HG03432 (cell line): ENCODE data around the gene COL5A1.

Experiments
- ATAC-seq: cut with Tn5 transposase; IDR thresholded peaks from one replicate; pipeline ENCODE4 v1.9.1; 2021; ENCODE audit warnings: mild to moderate bottlenecking, moderate library complexity; ENCODE audit not compliant: unreplicated experiment

Gene COL5A1

DNA sequence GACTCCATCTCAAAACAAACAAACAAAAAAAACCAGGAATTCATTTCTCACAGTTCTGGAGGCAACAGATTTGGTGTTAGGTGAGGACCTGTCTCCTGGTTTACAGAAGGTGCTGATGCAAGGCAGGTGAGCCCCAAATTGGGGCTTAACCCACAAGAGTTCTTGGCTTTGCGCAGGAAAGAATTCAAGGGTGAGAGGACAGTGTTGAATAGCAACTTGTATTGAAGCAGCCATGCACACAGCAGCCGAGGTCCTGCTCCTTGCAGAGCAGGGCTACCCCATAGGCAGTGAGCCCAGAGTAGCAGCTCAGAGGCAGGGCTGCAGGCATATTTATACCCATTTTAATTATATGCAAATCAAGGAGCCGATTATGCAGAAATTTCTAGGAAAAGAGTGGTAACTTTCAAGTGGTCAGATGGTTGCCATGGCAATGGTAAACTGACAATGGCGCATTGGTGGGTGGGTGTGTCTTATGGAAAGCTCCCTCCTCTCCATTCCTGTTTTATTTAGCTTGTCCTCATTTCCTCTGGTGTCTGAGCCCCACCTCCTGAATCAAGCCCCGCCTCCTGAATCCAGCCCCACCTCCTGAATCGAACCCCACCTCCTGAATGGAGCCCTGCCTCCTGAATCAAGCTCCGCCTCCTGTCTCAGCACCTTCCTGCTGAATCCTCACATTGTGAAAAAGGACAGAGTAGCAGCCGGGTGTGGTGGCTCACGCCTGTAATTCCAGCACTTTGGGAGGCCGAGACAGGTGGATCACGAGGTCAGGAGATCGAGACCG is 34.5 kb upstream of the COL5A1 start:
- no peak for ATAC-seq

DNA sequence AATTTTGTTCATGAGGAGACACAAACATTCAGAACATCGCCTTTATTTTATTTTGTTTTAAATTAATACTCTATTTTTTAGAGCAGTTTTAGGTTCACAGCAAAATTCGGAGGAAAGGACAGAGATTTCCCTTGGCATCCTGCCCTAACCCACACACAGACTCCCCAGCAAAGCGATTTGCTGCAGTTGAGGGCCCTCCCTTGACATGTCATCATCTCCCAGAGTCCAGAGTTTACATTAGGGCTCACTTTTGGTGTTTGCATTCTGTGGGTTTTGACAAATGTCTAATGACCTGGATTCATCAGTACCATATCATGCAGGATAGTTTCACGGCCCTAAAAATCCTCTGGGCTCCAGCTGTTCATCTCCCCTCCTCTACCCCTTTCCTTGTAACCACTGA is 33.6 kb upstream of the COL5A1 start:
- no peak for ATAC-seq

DNA sequence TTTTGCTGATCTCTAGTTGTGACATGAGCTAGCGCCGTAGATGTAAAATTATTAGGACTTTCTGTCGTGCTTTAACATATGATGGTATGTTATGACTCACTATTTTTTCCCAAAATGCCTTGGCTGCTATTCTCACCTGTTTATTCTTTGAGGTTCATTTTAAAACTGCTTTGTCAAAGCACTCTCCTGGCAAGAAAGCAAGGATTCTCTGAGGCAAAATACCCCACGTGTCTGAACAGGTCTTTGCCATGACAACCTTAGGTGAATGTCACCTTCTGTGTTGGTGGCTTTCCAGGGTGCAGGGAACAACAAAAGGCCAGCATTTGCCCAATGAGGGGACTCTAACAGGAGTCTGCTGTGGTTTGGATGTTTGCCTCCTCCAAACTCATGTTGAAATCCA is 30.6 kb upstream of the COL5A1 start:
- no peak for ATAC-seq

DNA sequence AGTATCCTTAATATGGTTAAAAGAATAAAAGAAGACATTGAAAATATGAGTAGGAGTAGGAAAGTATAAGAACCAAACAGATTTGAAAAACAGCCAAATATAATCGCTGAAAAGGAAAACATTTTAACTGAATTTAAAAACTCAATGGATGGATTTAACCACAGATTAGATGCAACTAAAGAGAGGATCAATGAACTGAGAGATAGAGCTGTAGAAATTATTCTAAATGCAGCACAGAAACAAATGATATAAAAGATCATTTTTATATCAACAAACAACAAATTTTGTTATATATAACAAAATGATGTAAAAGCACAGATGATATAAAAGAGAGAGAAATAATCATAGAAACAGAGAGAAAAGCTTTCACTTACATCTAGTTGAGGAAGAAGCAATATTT is 29.3 kb upstream of the COL5A1 start:
- ATAC-seq = no peak

DNA sequence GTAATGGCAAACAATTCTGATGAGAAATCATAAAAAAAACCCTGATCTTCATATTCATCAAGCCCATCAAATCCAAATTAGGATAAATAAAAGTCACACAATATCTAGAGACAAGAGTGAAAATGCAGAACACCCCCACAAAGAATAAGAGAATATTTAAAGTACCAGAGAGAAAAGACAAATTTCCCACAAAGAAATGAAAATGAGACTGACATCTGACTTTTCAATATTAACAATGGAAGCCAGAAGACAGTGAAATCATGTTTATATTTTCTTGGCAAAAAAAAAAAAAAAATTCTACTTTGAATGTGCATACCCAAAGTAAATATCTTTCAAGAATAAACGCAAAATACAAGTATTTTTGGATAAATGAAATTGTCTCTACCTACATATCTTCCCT is 28.9 kb upstream of the COL5A1 start:
- no peak for ATAC-seq

DNA sequence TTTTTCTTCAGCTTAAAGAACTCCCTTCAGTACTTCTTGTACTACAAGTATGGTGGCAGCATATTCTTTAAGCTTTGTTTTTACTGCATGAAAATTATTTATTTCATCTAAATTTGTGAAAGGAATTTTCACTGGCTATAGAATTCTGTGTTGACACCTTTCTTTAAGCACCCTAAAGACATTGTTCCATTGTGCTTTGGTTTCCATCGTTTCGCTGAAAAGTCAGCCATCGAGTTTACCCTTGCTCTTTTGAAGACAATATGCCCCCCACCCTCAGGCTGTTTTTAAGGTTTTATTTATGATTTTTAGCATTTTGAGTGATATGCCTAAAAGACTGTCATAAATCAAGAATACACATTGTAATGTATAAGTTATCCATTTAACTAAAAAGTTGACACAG is 27.3 kb upstream of the COL5A1 start:
- ATAC-seq = no peak

DNA sequence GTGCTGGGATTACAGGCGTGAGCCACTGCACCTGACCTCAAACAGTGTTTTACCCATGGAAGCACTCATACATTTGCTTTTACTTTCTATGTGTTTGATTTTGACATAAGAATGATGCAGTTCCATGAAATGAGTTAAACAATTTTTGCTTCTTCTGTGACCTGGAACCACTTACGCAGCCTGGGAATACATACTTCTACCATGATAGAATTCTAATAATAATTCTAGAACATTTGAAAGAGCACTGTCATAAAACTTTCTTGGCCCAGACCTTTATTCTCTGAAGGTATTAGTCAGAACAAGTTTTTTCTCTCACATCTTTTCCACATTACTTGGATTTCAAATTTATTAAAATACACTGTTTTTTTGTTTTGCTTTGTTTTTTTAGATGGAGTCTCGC is 25.3 kb upstream of the COL5A1 start:
- ATAC-seq = no peak

DNA sequence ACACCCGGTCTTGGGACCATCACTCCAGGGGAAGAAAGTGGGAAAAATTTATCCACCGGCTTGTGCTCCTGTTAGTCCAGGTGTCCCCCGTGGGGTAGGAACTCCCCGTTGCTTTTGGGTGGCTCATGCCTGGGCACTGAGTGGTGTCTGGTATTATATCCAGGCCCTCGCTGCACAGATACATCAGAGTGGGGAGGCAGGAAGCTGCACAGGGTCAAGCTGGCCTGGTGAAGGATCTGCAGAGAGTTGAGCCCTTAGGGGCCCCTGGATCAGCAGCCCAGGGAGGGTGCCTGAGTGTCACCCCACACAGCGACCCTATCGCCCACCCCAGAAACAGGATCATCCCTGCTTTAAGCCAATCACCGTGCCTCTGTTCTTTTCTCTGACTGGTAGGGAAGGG is 24.4 kb upstream of the COL5A1 start:
- no peak for ATAC-seq

DNA sequence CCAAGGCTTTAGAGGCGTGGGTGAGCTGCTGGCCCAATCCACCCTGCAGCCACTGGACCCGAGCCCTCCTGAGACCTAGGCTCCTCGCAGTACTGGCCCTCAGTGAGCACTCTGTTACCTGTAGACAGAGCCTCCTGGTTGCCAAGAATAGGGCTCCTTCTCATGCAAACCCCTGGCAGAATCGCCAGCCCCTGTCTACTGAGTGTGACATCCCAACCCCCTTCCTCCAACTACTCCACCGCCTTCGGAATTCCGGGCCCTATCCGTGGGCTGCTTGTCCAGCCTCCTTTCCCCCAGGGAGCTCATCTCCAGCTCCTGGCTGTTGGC is 23.8 kb upstream of the COL5A1 start:
- no peak for ATAC-seq

DNA sequence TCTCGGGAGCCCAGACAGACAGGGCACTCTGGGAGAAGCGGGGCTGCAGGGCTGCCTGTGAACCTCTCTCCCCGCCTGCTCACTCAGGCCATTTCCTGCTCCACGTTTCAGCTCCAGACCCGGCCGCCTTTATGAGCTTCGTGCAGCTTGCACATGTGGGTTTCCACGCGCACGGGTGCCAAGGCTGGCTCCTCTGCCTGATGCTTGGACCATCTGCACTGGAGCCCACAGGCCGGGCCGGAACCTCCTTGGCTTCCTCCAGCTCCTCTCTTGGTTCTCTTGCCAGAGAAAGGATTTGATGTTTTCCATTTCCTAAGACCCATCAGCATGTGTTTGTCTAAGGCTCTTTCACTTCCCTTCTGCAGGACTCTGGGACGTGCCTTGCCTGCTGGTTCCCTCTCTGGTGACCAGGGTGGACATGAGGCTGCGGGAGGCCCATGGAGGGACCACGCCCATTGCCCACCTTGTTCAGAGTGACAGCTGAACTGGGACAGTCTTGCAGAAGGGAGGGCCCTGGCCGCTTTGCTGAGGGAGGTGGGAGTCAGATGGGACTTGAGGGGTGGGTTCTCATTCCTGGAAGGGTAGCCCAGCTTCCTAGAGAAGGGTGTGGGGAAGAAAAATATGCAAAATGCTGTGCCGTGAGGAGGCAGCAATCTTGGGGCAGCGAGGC is 23.3 kb upstream of the COL5A1 start:
- ATAC-seq = no peak

DNA sequence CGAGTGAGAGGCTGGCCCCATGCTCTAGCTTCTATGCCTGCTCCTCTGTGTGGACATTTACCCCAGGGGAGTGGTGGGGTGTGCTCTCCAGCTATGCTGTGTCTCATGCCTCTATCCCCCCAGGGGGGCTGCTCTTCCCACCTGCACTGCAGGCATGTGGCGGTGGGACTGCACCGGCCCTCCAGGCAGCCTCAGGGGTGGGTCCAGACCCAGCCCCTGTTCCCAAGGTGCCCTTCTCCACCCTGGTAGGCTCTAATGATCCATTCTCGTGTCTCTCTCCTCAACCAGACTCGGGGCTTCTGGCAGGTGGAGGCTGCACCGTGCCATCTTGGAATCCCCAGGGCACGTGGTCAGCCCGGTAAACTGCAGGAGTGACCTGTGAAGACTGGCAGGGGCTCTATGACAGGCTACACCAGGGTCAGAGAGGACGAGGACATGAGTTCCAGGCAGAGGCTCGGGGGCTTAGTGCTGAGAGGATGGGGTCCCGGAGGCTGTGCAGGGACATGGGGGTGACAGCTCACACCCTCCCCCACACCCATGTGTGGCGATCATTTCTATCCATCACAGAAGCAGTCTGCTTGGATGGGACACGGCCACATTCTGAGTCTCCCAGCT is 22.7 kb upstream of the COL5A1 start:
- no peak for ATAC-seq

DNA sequence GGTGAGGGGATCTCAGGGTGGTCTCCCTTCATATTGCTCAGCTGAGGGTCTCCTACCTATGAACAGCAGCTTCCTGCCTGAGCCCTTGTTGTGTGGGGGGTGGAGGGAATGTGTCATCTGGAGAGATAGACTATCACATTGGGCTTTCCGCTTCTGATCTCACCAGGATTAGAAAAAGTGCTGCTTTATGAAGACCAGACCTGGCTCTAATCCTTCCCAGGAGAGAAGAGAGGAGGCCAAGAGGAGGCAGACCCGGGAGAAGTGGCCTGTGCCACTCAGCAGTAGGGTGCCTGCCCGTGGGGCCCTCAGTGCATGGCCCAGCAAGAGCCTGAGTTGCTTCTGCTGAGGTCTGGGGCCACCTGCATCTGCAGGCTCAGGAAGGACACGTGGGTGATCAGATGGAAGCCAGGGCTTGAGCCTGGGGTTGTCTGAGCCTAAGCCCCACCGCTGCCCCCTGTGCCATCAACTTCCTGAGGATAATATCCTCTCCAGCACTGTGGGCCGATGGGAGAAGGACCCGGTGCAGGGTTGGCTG is 22.1 kb upstream of the COL5A1 start:
- no peak for ATAC-seq

DNA sequence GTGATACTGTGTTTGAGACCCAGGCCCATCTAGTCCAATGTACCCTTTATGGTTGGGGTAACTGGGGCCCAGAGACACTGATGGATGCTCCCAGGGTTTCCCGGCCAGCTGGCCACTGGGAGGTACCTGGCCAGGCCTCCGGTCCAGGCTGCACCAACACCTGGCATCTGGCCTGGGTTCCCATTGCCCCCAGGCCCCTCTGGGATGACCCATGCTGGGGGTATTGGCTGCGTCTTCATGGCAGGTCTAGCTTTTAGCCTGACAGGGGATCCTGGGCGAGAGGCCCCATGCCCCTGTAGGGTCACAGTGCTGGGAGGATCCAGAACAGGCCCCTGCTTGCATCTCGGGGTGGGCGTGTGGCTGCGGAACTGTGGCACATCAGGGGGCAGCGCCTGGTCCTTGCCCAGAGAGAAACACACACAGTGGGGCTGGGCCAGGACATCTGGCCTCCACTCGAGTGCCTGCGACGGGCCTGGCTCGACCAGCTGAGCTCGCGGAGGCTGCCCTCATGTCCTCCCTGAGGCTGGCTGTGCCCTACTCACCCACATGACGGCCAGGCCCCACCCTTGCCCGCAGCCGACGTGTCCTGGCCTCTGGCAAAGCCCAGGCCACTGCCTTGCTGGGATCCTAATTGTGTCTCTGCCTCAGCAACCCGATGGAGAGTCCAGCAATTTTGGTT is 21.5 kb upstream of the COL5A1 start:
- ATAC-seq = no peak

DNA sequence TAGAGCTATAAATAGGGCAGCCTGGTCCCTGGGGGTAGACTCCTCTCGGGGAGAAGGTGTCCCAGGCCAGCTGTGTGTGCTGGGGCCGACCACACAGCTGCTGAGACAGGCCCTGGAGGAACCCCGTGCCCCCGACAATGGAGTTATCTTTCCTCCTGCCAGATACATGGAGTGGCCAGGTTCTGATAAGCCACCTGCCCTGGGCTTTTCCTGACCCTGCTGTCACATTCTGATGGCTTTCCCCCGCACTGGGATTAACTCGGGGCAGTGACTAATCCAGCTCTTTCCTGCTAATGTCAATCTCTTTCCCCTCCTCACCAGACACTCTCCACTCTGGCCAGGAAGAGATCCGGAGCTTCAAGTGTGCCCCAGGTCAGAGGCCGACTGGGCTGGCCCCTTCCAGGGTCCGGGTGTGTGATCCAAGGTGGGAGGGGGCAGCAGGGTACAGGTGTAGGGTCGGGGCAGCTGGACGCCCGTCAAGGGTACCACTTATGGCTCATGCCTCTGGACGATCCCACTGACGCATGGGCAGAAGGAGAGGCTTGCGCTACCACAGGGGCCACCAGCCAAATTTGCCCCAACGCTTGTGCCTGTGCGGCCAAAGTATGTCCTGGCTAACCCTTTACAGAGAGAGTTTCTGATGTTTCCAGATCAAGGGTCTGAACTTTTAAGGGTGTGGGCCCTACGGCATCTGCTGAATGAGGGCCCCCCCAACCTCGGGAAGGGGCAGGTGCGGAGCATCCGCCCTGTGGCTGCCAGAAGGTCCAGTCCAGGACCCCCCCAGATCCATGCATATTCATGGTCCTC is 20.6 kb upstream of the COL5A1 start:
- ATAC-seq = no peak

DNA sequence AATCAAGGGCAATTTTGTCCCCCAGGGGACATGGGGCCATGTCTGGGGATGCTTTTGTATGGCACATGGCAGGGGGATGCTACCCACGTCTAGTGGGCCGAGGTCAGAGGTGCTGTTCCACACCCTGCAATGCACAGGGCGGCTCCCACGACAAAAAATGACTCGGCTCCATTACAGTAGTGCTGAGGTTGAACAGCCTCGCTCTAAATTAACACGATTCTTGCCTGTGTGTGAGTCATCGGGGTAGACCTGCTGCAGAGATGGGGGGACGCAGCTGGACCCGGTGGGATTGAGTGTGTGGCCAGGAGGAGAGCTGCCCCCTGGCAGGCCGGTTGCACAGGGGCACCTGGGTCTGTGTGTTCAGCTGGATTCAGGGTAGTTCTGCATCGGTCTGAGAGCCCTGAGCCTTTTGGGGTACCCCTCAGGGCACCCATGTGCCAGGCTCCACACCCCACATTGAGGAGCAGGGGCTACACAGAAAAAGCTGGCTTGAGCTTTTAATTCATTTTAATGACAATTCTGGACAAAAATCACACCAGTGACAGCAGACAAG is 20.0 kb upstream of the COL5A1 start:
- no peak for ATAC-seq

DNA sequence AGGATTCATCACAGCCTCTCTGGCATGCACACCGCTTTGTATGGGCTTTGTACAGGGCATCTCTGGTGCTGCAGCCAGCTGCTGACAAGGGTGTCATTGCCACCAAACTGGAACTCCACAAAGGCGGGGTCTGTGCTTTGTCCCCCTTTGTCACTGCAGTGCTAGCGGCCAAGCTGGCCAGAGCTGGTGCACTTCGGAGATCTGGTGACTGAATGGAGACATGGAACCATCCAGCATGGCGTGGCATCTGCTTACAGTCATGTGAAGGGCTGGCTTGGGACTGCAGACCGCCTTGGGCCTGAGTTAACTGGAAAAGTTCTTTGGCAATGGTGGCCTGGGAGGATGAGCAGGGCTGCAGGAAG is 18.7 kb upstream of the COL5A1 start:
- no peak for ATAC-seq

DNA sequence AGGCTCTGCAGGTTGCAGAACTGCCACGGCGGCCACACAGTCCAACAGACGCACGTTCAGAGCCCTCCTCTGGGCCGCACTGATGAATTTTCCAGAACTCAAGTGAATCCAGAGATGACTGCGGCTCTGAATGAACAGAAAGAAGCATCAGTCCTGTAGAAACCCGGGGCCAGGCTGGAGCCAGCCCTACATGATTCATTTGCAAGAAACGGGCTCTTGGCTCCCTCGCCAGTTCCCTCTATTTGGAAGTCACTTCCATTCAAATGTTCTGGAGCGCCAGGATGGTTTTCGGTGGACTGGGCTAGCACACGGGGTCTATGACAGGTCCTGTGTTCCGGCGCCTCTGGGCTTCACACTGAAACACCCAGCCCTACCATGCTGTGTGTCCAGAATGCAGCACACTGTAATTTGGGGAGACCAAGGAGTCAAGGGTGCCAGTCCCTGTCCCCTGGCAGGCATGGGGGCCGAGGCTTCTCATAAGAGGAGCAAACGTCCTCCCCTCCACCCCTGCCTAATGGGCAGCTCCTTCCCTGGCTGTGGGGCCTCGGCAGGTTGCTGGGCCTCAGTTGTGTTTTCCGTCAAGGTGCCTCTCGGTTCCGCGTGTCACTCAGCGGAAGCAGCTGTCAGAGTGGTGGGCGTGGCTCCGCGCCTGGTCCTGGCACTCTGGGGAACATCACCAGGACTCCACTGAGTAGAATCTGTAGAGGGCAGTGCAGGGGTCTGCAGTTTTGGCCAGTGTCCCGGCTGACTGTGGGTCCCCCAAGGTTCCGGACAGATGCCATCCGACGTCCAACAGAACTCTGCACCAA is 18.1 kb upstream of the COL5A1 start:
- ATAC-seq = no peak

DNA sequence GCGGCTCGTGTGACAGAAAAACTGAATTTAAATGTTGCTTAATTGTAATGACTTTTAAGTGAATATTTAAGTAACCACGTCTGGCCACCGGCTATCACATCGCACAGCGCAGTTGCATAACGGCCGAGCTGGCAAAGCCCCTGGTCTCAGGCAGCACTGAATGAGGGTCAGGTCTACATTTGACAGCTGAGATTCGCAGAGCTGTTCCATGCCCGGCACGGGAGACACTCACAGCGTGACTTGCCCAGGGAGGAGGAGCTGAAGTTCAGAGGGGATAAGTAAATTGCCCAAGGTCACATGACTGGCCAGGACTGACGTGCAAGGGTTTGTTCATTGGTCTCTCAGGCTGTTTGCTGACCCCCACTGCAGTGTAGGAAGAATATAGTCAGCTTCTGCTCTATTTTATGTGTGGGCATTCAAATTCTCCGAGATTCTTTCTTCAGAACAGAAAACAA is 17.4 kb upstream of the COL5A1 start:
- ATAC-seq = no peak

DNA sequence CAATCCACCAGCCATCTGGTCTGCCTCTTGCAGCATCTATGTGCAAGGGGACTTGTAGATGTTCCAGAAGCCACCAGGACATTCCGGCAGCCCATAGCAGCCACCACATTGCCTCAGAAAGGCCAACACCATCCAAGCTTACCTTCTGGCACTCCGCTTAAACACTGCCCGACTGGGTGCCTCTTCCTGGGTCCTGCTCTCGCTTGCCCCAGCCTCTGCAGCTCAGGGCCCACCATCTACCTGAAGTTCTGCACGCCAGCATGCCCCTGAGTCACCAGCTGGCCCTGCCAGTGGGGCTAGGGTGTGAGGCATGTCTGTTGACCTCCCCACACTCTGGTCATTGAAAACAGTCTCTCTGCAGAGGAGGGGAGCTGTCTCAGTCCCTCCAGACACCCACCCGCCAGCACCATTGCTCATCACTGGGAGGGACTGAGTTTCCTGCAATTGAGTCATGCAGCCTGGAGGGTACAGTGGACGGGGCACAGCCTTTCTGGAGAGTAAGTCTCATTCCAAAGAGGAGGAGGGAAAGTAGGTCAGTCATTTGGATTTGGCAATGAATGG is 16.9 kb upstream of the COL5A1 start:
- no peak for ATAC-seq
